Measurements from ENCODE around the gene SLC35D2.

GRCh38 chr9:96281641-96282040, 101.9 kb downstream of the SLC35D2 start:
- TF ChIP-seq GATA2 (IDR thresholded peaks at IDR 0.05; ENCODE audit: low read depth, low read length) (no peak), GATA3 (IDR thresholded peaks at IDR 0.05; ENCODE audit: low read depth, low read length) (no peak)

Data from SH-SY5Y (cell line).